Measurements from ENCODE around the gene TTC21B.

The TTC21B gene

GRCh38 chr2:165924946-165925345 lies 28.6 kb downstream of the TTC21B start:
- no peak for DNase-seq (ENCODE audit: low spot score)

GRCh38 chr2:165920748-165921147 lies 32.8 kb downstream of the TTC21B start:
- no peak for DNase-seq (ENCODE audit: low spot score)

- no peak for DNase-seq (ENCODE audit: low spot score)
Measured at GRCh38 chr2:165913636-165914035, 39.9 kb downstream of the TTC21B start.

- DNase-seq (ENCODE audit: low spot score): no peak
Measured at GRCh38 chr2:165911981-165912380, 41.6 kb downstream of the TTC21B start.

GRCh38 chr2:165911231-165911630 lies 42.3 kb downstream of the TTC21B start:
- DNase-seq (ENCODE audit: low spot score): no peak

- no peak for DNase-seq (ENCODE audit: low spot score)
Measured at GRCh38 chr2:165909466-165909865, 44.1 kb downstream of the TTC21B start.

- DNase-seq (ENCODE audit: low spot score): no peak
Measured at GRCh38 chr2:165905854-165906253, 47.7 kb downstream of the TTC21B start.

- DNase-seq (ENCODE audit: low spot score): no peak
Measured at GRCh38 chr2:165905269-165905668, 48.3 kb downstream of the TTC21B start.

- no peak for DNase-seq (ENCODE audit: low spot score)
Measured at GRCh38 chr2:165904432-165904831, 49.1 kb downstream of the TTC21B start.

GRCh38 chr2:165903406-165903805 lies 50.2 kb downstream of the TTC21B start:
- no peak for DNase-seq (ENCODE audit: low spot score)

- no peak for DNase-seq (ENCODE audit: low spot score)
Measured at GRCh38 chr2:165902934-165903333, 50.6 kb downstream of the TTC21B start.

GRCh38 chr2:165901620-165902298 lies 51.8 kb downstream of the TTC21B start:
- no peak for DNase-seq (ENCODE audit: low spot score)

- no peak for DNase-seq (ENCODE audit: low spot score)
Measured at GRCh38 chr2:165899311-165899710, 54.3 kb downstream of the TTC21B start.

GRCh38 chr2:165898381-165898780 lies 55.2 kb downstream of the TTC21B start:
- DNase-seq (ENCODE audit: low spot score): no peak

GRCh38 chr2:165897726-165898125 lies 55.9 kb downstream of the TTC21B start:
- no peak for DNase-seq (ENCODE audit: low spot score)

- DNase-seq (ENCODE audit: low spot score): no peak
Measured at GRCh38 chr2:165897074-165897473, 56.5 kb downstream of the TTC21B start.

GRCh38 chr2:165895974-165896373 lies 57.6 kb downstream of the TTC21B start:
- DNase-seq (ENCODE audit: low spot score): no peak

- no peak for DNase-seq (ENCODE audit: low spot score)
Measured at GRCh38 chr2:165893556-165893955, 60.0 kb downstream of the TTC21B start.

GRCh38 chr2:165892526-165892925 lies 61.0 kb downstream of the TTC21B start:
- DNase-seq (ENCODE audit: low spot score): no peak

GRCh38 chr2:165891943-165892342 lies 61.6 kb downstream of the TTC21B start:
- DNase-seq (ENCODE audit: low spot score): no peak

- no peak for DNase-seq (ENCODE audit: low spot score)
Measured at GRCh38 chr2:165891345-165891744, 62.2 kb downstream of the TTC21B start.

GRCh38 chr2:165889798-165890197 lies 63.8 kb downstream of the TTC21B start:
- DNase-seq (ENCODE audit: low spot score): no peak

- DNase-seq (ENCODE audit: low spot score): no peak
Measured at GRCh38 chr2:165889158-165889557, 64.4 kb downstream of the TTC21B start.

GRCh38 chr2:165888171-165888570 lies 65.4 kb downstream of the TTC21B start:
- DNase-seq (ENCODE audit: low spot score): no peak

Measured in hematopoietic multipotent progenitor cell treated with erythropoietin and hydrocortisone succinate and interleukin-3 and kit ligand, for 17 days (in vitro differentiated cells).